DMS 273 (cell line): ENCODE measurements around the gene FAM181A.

ENCODE experiments used
- DNase-seq: peaks from one replicate; lab custom pipeline; 2025; ENCODE audit not compliant: unreplicated experiment; lab: John Stamatoyannopoulos, UW

The FAM181A gene

DNA sequence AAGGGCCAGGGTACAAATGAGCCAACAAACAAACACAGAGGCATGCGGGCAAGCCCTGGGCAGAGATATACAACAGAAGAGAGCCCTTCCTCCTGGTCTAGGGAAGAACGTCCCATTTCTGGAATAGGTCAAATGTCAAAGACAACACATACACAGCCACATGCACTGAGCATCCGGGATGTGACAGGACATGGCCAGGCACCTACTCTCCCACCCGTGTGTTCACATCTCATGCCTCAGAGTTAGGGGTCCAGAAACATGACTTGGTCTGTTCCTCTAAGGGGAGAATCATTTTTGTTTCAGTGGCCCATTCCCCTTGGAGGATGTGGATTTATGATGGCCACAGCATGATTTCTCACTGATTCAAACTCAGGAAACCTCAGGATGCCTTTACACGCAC is 50.0 kb downstream of the FAM181A start:
- DNase-seq, result no peak

DNA sequence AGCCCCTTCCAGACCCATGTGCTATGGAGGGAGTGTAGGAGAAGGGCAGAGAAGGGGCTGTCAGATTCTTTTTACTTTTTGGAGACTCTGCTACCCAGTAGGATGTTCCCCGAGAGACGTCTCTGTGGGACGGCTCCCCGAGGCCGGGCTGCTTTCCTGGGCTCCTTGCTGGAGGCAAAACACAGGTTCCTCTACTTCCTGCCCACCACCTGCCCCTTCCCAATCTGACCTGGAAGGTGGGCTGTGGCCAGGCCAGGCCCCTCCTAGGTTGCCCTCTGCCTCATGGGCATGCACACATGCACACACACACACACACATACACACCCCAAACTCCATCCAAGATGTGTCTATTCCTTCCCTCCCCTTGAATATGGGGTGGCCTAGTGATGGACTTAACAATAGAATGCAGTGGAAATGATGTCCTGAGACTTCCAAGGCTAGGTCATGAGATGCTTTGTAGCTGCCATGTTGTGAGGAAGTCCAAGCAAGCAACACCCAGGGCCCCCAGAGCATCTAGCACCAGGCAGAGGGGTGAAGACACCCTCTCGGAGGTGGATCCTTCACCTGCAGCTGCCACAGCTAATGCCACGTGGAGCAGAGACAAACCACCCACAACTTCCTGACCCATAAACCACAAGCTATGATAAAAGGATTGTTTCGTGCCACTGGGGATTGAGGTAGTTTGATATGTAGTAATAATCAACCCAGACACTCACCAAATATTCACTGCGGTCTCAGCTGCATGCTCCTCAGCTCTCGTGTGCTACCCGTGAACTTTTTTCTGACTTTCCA is 50.8 kb downstream of the FAM181A start:
- DNase-seq, result no peak

DNA sequence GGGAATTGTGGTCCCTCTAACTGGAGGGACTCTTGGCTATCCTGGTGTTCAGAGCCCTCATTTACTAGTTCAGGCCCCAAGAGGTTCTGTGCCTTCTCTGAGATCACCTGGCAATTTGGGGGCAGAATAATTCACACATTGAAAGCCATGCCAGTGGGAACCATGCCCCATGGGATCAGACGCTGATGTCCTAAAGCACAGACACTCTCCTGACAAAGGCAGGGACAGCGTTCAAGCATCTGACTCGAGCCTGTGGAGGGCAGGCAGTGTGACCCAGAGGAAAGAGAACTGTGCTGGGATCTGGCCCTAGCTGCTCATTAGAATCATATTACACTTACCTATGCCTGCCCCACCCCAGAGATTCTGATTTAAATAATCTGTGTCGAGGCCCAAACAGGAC is 51.6 kb downstream of the FAM181A start:
- no peak for DNase-seq
